RWPE2 (cell line): ENCODE results near the gene KAZN.

Experiments
- ATAC-seq: fragments of 200-7000 bp; cut with Tn5 transposase; 3 replicates; pipeline ENCODE4 v1.9.1; 2021; ENCODE audit warnings: low read depth
- DNase-seq: peaks from one replicate; pipeline ENCODE4 v3.0.0-alpha.2; 2020; ENCODE audit warnings: low spot score
- H3K27ac ChIP-seq: fragments of 450-650 bp; 2 replicates; pipeline ENCODE4 v1.5.1; 2017; ENCODE audit warnings: mild to moderate bottlenecking; ENCODE audit not compliant: poor library complexity, severe bottlenecking
- H3K27me3 ChIP-seq: fragments of 250-450 bp; sonication (Bioruptor Pico); 2 replicates; pipeline ENCODE4 v1.5.1; 2021; ENCODE audit warnings: mild to moderate bottlenecking, moderate library complexity; ENCODE audit not compliant: insufficient read depth, poor library complexity, severe bottlenecking
- H3K36me3 ChIP-seq: fragments of 250-450 bp; sonication (Bioruptor Pico); 2 replicates; pipeline ENCODE4 v1.5.1; 2020; ENCODE audit warnings: low read depth, mild to moderate bottlenecking, moderate library complexity
- H3K4me1 ChIP-seq: fragments of 250-450 bp; sonication (Bioruptor Pico); 2 replicates; pipeline ENCODE4 v1.5.1; 2021; ENCODE audit warnings: mild to moderate bottlenecking, moderate library complexity; ENCODE audit not compliant: insufficient read depth, poor library complexity, severe bottlenecking
- H3K4me3 ChIP-seq: fragments of 250-450 bp; sonication (Bioruptor Pico); 2 replicates; pipeline ENCODE4 v1.5.1; 2021; ENCODE audit warnings: mild to moderate bottlenecking, moderate library complexity; ENCODE audit not compliant: severe bottlenecking
- H3K9me3 ChIP-seq: fragments of 250-450 bp; sonication (Bioruptor Pico); 2 replicates; pipeline ENCODE4 v1.5.1; 2021; ENCODE audit warnings: mild to moderate bottlenecking, moderate library complexity; ENCODE audit not compliant: severe bottlenecking
- CTCF ChIP-seq: fragments of 450-650 bp; IDR thresholded peaks from one replicate; pipeline ENCODE4 v1.5.1; 2017; ENCODE audit warnings: mild to moderate bottlenecking, moderate library complexity; ENCODE audit not compliant: poor library complexity, severe bottlenecking

Gene KAZN

GRCh38 chr1:14956579-14957195 lies 358.2 kb downstream of the KAZN start:
- H3K4me1 ChIP-seq: no peaks in the 10 kb centered on the region

GRCh38 chr1:14957375-14958098 lies 359.1 kb downstream of the KAZN start:
- ATAC-seq (no peak), DNase-seq (no peak)
- Histone ChIP-seq H3K9me3 (no peaks in the 10 kb centered on the region), H3K4me3 (no peak overlapping the region), H3K27me3 (no peaks in the 10 kb centered on the region), H3K27ac (no peak overlapping the region), H3K36me3 (peaks cover 6% of the 10 kb centered on the region), H3K4me1 (no peaks in the 10 kb centered on the region)
- TF ChIP-seq CTCF: no peak

More at GRCh38 chr1:14956579-14957195, 358.2 kb downstream of the KAZN start:
- Histone ChIP-seq H3K36me3 (peaks cover 2% of the 10 kb centered on the region), H3K9me3 (no peaks in the 10 kb centered on the region), H3K4me3 (no peak overlapping the region), H3K27ac (no peak overlapping the region), H3K27me3 (no peaks in the 10 kb centered on the region)
- no peak for DNase-seq
- TF ChIP-seq CTCF: no peak
- ATAC-seq: no peak

GRCh38 chr1:14958249-14959058 lies 360.0 kb downstream of the KAZN start:
- TF ChIP-seq CTCF: no peak
- Histone ChIP-seq H3K4me1 (no peaks in the 10 kb centered on the region), H3K36me3 (peaks cover 6% of the 10 kb centered on the region), H3K9me3 (no peaks in the 10 kb centered on the region), H3K27ac (no peak overlapping the region), H3K27me3 (no peaks in the 10 kb centered on the region), H3K4me3 (no peak overlapping the region)
- DNase-seq (no peak), ATAC-seq (no peak)

GRCh38 chr1:14959059-14959694 lies 360.7 kb downstream of the KAZN start:
- no peaks in the 10 kb centered on the region for H3K27me3 ChIP-seq
- no peaks in the 10 kb centered on the region for H3K9me3 ChIP-seq
- no peaks in the 10 kb centered on the region for H3K4me1 ChIP-seq
- TF ChIP-seq CTCF: no peak
- DNase-seq (no peak), ATAC-seq (no peak)
- H3K36me3 ChIP-seq: peaks cover 6% of the 10 kb centered on the region
- no peak overlapping the region for H3K27ac ChIP-seq
- H3K4me3 ChIP-seq: no peak overlapping the region
